Right hindlimb (tissue), 1 donor: ENCODE measurements around the gene TXNL1.
"Not testable (repeated sequence)": the region's sequence is repeated elsewhere in the genome, so short reads cannot be mapped to it uniquely, and the experiment has no call there.

ENCODE experiments used
- DNase-seq: peaks from one replicate; pipeline ENCODE4 v3.0.0-alpha.2; 2018

TXNL1 gene

DNA sequence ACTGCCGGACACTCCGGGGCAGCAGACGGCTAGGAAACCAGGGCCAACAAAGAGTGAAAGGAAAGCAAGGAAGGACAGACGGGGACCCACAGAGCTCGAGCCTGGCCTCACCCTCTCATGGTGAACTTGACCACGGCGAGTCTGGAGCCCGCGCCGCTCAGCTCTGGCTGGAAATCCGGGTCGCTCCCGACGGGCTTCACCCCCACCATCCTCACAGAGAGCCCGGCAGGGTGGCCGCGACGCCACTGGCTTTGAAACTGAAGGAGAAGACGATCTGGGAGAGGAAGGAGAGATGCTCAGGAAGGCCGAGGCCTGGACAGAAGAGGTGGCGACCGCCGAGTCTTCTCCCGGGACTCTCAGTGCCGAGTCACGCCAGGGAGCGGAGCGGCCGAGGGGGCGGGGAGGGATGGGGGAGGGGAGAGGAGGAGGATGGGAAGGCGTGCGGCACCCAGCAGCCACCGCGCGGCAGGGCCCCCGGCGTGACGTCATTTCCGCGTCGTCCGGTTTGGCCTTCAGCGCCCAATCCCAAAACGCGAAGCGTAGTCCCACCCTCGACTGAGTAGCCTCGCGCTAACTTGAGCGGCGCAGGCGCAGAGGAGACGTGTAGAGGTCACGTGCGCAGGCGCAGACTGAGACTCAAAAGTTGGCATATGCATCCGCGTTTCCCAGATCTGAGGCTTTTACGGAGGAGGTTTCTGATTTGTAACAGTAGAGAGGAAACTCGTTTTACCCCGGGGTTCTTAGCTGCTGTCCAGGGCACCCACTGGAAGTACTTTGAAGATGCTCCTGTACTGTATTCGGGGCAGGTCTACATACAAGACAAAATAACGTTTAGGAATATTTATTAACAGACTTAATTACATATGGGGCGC lies at the start of gene TXNL1:
Gene TXNL1, minus strand, starts transcription at position 361 of the 872 bp plus-strand sequence. Its CDS starts 152 bp downstream, at position 209.
- peak; percentile 100 for DNase-seq

GRCh38 chr18:56684277-56684676 lies 45.9 kb upstream of the TXNL1 start:
- DNase-seq: no peak

DNA sequence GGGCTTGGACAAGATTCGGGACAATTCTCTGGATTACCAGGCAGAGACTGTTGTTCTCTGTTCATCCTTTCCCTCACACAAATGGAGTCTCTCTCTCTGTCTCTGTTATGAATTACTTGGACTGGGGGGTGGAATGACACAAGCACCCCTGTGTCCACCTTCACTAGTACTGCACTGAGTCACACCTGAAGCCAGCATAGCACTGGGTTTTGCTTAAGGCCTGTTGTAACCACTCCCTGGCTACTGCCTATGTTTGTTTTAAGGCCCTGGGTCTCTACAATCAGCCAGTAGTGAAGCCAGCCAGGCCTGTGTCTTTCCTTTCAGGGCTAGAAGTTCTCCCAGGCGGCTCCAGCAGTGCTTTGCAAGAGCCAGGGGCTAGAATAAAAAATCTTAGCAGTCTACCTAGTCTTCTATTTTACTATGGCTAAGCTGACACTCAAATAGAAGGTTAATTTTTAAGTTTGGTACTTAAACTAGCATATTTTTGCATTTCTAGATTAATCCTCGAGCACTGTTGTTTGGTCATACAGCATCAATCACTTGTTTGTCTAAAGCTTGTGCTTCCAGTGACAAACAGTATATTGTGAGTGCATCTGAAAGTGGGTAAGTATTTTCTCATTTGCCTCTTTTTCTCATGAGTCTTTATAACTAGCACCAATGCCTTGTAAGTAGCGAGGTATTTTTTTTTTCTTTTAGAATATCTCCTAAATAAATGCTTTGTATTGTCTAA lies 40.6 kb upstream of the TXNL1 start:
- DNase-seq: no peak

- DNase-seq: no peak
These were observed 38.2 kb upstream of the TXNL1 start for GRCh38 chr18:56676639-56677038.

- DNase-seq: no peak
These were observed 34.6 kb upstream of the TXNL1 start for GRCh38 chr18:56672981-56673380.

DNA sequence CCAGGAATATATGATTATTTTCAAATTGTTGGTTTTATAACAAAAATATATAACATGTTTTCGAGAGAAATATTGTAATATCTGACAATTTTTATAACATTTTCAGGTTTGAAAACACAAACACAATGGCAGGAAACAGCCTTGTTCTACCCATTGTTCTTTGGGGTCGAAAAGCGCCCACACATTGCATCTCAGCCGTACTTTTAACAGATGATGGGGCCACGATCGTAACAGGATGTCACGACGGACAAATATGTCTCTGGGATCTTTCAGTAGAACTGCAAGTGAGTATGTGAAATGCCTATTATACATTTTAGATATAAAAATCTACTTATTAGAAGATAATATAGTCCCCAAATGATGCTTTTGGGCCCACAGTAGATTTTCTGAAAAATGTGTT lies 34.0 kb upstream of the TXNL1 start:
- no peak for DNase-seq

GRCh38 chr18:56662902-56663301 lies 24.5 kb upstream of the TXNL1 start:
- no peak for DNase-seq

GRCh38 chr18:56662502-56662901 lies 24.1 kb upstream of the TXNL1 start:
- no peak for DNase-seq

GRCh38 chr18:56662063-56662408 lies 23.6 kb upstream of the TXNL1 start:
- no peak for DNase-seq

- DNase-seq: no peak
These were observed 23.1 kb upstream of the TXNL1 start for GRCh38 chr18:56661360-56662062.

- no peak for DNase-seq
These were observed 22.3 kb upstream of the TXNL1 start for GRCh38 chr18:56660655-56661054.

GRCh38 chr18:56659111-56659510 lies 20.7 kb upstream of the TXNL1 start:
- DNase-seq: no peak

DNA sequence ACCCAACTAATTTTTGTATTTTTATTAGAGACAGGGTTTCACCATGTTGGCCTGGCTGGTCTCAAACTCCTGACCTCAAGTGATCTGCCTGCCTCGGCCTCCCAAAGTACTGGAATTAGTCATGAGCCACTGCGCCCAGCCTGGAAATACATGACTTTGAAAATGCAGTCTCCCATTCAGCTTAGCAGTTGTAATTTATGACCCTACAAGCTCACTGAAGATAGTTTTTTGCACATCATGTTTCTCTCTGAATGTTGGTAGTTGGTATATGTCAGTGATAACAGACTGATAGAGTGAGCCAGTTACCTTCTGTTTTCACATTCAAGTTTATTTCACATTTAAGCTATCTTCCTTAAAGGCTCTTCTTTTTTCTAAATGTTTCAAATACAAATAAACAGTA lies 19.9 kb upstream of the TXNL1 start:
- no peak for DNase-seq

DNA sequence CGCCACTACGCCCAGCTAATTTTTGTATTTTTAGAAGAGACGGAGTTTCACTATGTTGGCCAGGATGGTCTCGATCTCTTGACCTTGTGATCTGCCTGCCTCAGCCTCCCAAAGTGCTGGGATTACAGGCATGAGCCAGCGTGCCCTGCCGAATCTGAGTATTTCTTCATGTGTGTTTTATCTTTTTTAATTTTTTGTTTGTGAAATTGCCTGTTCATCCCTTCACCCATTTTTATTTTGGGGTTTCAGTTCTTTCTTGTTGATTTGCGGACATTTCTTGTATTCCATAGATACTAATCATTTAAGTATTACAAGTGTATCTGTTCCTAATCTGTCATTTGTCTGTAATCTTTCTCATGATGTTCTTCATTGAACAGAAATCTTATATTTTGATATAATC lies 15.9 kb upstream of the TXNL1 start:
- DNase-seq: not testable (repeated sequence)

DNA sequence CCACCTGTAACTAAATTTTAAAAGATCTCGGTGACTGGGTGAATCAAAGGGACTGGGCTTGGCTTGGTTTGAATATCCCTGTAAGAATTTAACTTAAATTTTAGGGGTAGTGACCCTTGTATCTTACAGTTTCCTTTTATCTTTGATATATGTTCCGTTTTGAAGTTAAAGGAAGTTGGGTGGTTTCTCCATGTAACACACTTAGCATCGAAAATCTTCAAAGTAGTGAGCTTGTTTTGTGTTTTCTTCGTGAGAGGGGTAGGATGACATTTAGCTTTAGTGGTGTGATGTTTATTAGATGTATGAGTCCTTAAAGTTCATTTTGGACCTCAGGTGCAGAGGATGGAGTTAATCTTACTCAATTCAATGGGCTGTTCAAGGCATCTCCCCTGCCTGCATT lies 14.4 kb upstream of the TXNL1 start:
- no peak for DNase-seq

DNA sequence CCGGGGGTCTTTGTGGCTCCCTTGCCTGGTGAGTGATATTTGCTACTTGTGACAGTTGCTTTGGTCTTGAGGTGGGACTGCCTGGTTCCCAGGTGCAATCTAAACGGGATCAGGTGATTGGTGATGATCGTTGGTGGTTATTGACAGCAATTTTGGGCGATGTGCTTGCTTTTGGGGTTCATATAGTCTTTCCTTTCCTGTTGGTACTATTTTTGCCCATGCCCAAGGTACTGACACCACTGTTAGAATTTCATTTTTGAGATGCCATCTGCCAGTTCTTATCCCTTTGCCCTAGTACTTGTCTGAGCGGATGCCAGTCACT lies 13.3 kb upstream of the TXNL1 start:
- DNase-seq: no peak

- DNase-seq: peak; percentile 99
These were observed 12.8 kb upstream of the TXNL1 start, which contains the start of gene WDR7 for GRCh38 chr18:56650944-56651770. TSS of gene WDR7 (plus strand) at chr18:56651359. CDS start at chr18:56672516, 21,157 bp downstream.

DNA sequence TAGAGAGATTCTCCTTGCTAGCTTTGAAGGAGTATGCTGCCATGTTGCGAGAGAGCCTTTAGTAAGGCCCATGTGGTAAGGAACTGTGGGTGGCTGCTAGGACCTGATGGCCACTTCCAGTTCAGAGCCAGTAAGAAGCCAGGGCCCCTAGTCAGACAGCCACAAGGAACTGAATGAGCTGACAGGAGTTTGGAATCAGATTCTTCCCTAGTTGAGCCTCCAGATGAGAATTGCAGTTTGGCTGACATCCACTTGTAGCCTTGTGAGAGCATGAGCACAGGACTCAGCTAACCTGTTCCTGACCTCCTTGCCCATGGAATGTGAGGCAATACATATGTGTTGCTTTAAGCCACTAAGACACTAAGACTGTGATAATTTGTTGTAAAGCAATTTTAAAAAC lies 11.6 kb upstream of the TXNL1 start:
- DNase-seq: no peak

DNA sequence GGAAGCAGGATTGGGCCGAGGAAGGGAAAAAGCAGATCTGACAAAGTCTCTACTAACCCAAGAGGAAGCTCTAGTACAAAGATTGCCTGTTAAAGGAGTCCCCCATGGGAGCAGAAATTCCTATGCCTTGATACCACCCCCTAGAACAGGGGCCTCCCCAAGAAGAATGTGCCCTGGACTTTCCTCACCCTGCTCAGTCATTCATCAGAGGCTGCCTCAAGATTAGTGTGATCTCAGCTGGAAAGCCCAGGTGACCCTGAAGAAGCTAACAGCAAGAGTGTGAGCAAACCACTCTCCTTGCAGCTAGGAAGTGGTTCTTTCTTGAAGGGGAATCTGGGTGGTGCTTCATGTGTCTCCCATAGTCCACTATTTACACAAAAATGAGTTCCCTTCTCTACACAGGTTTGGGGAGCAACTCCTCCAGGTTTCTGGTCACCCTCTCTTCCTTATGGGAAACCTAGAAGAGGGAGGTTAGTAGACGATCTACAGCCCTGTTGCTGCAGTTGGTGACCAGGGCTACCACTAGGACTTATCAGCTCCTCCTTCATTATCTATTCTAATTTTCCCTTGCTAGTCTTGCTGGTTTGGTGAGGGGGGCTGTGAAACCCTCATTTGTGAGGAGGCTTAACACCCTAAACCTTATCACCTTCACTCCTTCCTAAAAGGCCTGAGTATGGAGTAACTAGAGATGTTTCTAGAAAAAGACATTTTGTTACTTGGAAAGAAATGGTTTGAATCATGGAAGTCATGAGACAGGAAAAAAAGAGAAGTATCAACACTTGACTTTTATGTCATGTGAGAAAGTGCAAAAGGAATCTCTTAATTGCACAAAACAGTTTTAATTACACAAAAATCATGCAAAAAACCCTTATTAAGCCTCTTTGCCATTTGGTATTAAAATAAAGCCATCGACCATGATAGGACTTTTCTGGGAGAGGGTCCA lies 9.8 kb upstream of the TXNL1 start:
- DNase-seq: no peak

DNA sequence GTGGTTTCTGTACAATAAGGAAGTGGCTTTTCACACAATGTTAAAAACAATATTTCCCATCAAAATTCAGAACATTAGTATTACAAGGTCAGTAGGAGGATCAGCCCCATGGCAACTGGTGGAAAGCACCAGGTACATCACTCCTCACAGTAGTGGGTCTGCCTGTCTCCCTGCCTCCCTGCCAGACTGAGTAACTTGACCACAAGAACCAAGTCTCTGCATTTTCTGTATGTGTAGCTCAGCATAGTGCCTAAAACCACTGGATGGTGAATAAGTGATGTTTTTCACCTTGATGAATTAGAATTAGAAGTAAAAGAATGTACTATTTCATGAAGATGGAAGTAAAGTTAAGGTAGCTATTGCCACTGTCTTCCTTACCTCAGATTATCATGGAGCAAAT lies 8.7 kb upstream of the TXNL1 start:
- DNase-seq: no peak

GRCh38 chr18:56645415-56646016 lies 7.1 kb upstream of the TXNL1 start:
- DNase-seq: no peak
